Measurements from ENCODE around the gene ESD. TPM values are rescaled to one million over a fixed set of nuclear protein-coding genes. Genes with fewer than 3 reads are reported as not detected.

The ESD gene
- total and polyA plus RNA-seq, 10 of the 15 experiments (the other 5 are each of a cell fraction or from before 2014, with no cell fraction given) = 105 to 387 (median 195) TPM

DNA sequence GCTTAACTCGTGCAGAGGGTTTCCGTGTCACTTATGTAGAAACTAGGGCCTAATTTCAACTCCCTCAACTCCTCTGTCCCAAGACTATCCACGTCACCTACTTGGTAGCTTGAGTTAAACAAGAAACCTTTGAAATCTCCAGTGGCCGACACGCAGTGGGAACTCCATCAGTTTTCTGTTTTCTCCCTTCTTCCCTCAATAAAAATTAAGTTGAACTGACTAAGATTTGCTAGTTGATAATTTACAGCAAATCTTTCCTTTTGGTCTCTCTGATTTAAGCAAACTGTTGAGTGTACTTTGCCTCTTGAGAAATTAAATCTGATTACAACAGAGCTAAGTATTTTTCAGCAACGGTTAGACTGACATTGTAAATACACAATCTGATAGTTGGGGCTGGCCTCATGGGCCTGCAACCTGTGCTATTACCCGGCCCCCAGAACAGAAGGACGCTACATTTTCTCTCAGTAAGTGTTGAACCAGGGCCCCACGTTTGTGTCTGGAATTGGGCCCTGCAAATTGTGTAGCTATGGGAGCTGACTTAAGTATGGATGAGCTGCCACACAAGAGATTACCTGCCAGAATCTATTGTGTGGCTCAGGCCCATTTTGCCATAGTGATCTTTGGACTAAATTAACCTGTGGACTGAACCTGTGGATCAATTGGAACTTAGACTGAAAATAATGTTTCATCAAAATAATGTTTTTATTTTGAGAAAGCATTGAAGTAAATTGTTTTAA lies 708 bp upstream of the ESD start:
- no peaks in the 10 kb centered on the region for H3K27me3 ChIP-seq (replicated peaks in 1 of 2; ENCODE audit: control insufficient read depth in 2 of 2, insufficient read depth in 2 of 2, low read length in 1 of 2)
- ChIA-PET SMC1A (ENCODE audit: uncharacterized antibody, unreplicated experiment) (interaction anchor here (0.7 kb wide), 1 partner anchor 559 kb away, joined by 3 read pairs; no protein-coding TSS in a partner anchor), POLR2A (interaction anchor here (0.9 kb wide), 1 partner anchor 9 kb away, joined by 3 read pairs; no protein-coding TSS in a partner anchor), CTCF (interaction anchor here (1.1 to 1.5 kb wide), 2 partner anchors 20 to 32 kb away, joined by 3 read pairs; no protein-coding TSS in a partner anchor), RAD21 (ENCODE audit: unreplicated experiment) (no interaction called here)
- H3K4me2 ChIP-seq (ENCODE audit: control insufficient read depth, insufficient read depth) = peak overlapping the region; percentile 95
- H4K20me1 ChIP-seq (ENCODE audit: control insufficient read depth, insufficient read depth) = no peaks in the 10 kb centered on the region
- FAIRE-seq (no peak), ATAC-seq (no peak), DNase-seq (ENCODE audit: low read depth, low spot score) (no peak)
- in situ Hi-C loops (cut with MboI) = no loop called here
- no peaks in the 10 kb centered on the region; the same call in 1 of the 2 replicates for H3K4me1 ChIP-seq (ENCODE audit: control insufficient read depth, insufficient read depth, low read length)
- peaks cover 32% of the 10 kb centered on the region for H3K79me2 ChIP-seq (ENCODE audit: control insufficient read depth, insufficient read depth, low read length)
- H2AFZ ChIP-seq (ENCODE audit: control insufficient read depth, low read depth, low read length) = peak overlapping the region; percentile 98
- BruUV-seq (replicated peaks) = no TSS peak
- intact Hi-C loops (cut with micrococcal nuclease; ENCODE audit: unreplicated experiment) = no loop called here
- H3K9me3 ChIP-seq (replicated peaks; ENCODE audit: control insufficient read depth, insufficient read depth, low read length) = no peaks in the 10 kb centered on the region
- H3K9ac ChIP-seq (ENCODE audit: control insufficient read depth, insufficient read depth, low read length) = peak overlapping the region; percentile 95; the same call in 1 of the 2 replicates
- 64% methylated on average over 9 of the region's 9 CpGs for WGBS (ENCODE audit: insufficient coverage, insufficient replicate concordance, low lambda C conversion rate, missing lambda C conversion rate)
- H3K4me3 ChIP-seq = peak overlapping the region; percentile 82; the same call in 1 of the 2 replicates
- peak overlapping the region; percentile 91 for H3K27ac ChIP-seq (ENCODE audit: control insufficient read depth, insufficient read depth)
- no peaks in the 10 kb centered on the region for H3K36me3 ChIP-seq (ENCODE audit: control insufficient read depth in 2 of 2, insufficient read depth in 2 of 2, low read length in 1 of 2)
- TF ChIP-seq NR2F1 (conservative IDR thresholded peaks at IDR 0.05) (no peak), SP1 (IDR thresholded peaks at IDR 0.05; ENCODE audit: low read depth, low read length) (no peak), CBX3 (IDR thresholded peaks at IDR 0.05; ENCODE audit: borderline replicate concordance, low read depth) (no peak), MEF2B (IDR thresholded peaks at IDR 0.05; ENCODE audit: partially characterized antibody, poor library complexity, severe bottlenecking) (no peak), NR2C2 (IDR thresholded peaks at IDR 0.05; ENCODE audit: borderline replicate concordance, control insufficient read depth, insufficient read length, low read depth) (no peak), FOXM1 (IDR thresholded peaks at IDR 0.05; ENCODE audit: low read depth, low read length) (no peak), TCF12 (IDR thresholded peaks at IDR 0.05; ENCODE audit: low read depth, low read length) (no peak), PBX3 (IDR thresholded peaks at IDR 0.05; ENCODE audit: insufficient replicate concordance, low read depth, low read length) (no peak), KLF5 (IDR thresholded peaks at IDR 0.05; ENCODE audit: partially characterized antibody) (no peak), KDM1A (IDR thresholded peaks at IDR 0.05; ENCODE audit: borderline replicate concordance) (no peak), CREM (IDR thresholded peaks at IDR 0.05; ENCODE audit: low read depth) (no peak), IRF5 (IDR thresholded peaks at IDR 0.05; ENCODE audit: borderline replicate concordance) (no peak)
- TF ChIP-seq, protein P1, sequence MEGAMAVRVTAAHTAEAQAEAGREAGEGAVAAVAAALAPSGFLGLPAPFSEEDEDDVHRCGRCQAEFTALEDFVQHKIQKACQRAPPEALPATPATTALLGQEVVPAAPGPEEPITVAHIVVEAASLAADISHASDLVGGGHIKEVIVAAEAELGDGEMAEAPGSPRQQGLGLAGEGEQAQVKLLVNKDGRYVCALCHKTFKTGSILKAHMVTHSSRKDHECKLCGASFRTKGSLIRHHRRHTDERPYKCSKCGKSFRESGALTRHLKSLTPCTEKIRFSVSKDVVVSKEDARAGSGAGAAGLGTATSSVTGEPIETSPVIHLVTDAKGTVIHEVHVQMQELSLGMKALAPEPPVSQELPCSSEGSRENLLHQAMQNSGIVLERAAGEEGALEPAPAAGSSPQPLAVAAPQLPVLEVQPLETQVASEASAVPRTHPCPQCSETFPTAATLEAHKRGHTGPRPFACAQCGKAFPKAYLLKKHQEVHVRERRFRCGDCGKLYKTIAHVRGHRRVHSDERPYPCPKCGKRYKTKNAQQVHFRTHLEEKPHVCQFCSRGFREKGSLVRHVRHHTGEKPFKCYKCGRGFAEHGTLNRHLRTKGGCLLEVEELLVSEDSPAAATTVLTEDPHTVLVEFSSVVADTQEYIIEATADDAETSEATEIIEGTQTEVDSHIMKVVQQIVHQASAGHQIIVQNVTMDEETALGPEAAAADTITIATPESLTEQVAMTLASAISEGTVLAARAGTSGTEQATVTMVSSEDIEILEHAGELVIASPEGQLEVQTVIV (IDR thresholded peaks at IDR 0.05; ENCODE audit: borderline replicate concordance, partially characterized antibody) = no peak
- TF ChIP-seq, protein P2, sequence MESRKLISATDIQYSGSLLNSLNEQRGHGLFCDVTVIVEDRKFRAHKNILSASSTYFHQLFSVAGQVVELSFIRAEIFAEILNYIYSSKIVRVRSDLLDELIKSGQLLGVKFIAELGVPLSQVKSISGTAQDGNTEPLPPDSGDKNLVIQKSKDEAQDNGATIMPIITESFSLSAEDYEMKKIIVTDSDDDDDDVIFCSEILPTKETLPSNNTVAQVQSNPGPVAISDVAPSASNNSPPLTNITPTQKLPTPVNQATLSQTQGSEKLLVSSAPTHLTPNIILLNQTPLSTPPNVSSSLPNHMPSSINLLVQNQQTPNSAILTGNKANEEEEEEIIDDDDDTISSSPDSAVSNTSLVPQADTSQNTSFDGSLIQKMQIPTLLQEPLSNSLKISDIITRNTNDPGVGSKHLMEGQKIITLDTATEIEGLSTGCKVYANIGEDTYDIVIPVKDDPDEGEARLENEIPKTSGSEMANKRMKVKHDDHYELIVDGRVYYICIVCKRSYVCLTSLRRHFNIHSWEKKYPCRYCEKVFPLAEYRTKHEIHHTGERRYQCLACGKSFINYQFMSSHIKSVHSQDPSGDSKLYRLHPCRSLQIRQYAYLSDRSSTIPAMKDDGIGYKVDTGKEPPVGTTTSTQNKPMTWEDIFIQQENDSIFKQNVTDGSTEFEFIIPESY (IDR thresholded peaks at IDR 0.05) = no peak
